Measurements from ENCODE around the gene IRF2.

DNA sequence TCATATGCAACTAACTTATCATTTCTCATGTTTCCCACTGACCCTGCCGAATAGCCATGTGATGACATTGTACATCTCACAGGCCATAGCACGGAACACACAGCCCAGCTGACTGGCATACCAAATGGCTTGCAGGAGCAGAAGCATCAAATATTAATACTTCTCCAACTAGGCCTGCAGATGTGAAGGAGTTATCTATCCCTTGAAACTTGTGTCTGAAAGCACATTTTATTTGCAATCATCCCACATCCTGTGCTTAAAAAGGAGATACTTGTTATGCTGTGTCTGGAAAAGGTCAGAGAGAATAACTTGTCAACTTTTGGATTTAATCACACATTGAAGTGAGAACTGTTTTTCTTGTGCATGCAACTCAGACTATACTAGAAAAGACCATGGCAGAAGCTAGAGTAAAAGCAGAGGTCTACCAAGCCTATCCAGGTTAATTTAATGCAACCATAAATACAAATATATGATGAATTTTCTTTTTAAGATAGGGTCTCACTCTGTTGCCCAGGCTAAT lies 100.4 kb downstream of the IRF2 start:
- TF ChIP-seq, protein P1, sequence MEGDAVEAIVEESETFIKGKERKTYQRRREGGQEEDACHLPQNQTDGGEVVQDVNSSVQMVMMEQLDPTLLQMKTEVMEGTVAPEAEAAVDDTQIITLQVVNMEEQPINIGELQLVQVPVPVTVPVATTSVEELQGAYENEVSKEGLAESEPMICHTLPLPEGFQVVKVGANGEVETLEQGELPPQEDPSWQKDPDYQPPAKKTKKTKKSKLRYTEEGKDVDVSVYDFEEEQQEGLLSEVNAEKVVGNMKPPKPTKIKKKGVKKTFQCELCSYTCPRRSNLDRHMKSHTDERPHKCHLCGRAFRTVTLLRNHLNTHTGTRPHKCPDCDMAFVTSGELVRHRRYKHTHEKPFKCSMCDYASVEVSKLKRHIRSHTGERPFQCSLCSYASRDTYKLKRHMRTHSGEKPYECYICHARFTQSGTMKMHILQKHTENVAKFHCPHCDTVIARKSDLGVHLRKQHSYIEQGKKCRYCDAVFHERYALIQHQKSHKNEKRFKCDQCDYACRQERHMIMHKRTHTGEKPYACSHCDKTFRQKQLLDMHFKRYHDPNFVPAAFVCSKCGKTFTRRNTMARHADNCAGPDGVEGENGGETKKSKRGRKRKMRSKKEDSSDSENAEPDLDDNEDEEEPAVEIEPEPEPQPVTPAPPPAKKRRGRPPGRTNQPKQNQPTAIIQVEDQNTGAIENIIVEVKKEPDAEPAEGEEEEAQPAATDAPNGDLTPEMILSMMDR (IDR thresholded peaks at IDR 0.05; ENCODE audit: poor library complexity, severe bottlenecking), result no peak
- TF ChIP-seq EZH2 (IDR thresholded peaks at IDR 0.05; ENCODE audit: borderline replicate concordance, insufficient read depth, low read length, poor library complexity, severe bottlenecking) (no peak), EP300 (conservative IDR thresholded peaks at IDR 0.05; ENCODE audit: poor library complexity, severe bottlenecking) (no peak), MXI1 (conservative IDR thresholded peaks at IDR 0.05; ENCODE audit: poor library complexity, severe bottlenecking) (no peak), SMC3 (conservative IDR thresholded peaks at IDR 0.05; ENCODE audit: poor library complexity) (no peak)
